Erythroblast (primary cell): ENCODE data around the gene RTF2.

Source experiments
- GATA1 ChIP-seq: IDR thresholded peaks from 2 replicates; pipeline ENCODE4 v1.6.1; 2011; ENCODE audit warnings: low read depth, mild to moderate bottlenecking, control low read depth, low read length, moderate library complexity
- POLR2A ChIP-seq: IDR thresholded peaks from 2 replicates; pipeline ENCODE4 v1.6.1; 2011; ENCODE audit warnings: mild to moderate bottlenecking, low read length

DNA sequence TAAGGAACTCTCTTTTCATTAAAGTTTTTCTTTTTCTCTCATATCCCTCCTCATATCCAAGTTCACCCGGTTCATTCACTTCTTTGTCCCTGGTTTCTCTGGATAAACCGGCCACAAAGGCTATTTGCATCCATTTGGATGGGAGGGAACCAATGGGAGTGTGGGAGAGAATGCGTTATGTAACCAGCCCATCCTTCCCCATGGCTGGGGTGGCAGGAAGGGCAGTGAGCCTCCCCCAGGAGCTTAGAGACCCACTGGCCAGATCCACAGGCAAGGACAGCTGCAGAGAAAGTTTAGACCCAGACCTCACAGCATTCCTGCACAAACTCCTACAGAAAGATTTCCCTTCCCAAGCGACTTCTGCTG is 45.6 kb upstream of the RTF2 start:
- TF ChIP-seq GATA1 = no peak
- no peak for TF ChIP-seq POLR2A
